ENCODE measurements around the gene CTSL.

The CTSL gene

DNA sequence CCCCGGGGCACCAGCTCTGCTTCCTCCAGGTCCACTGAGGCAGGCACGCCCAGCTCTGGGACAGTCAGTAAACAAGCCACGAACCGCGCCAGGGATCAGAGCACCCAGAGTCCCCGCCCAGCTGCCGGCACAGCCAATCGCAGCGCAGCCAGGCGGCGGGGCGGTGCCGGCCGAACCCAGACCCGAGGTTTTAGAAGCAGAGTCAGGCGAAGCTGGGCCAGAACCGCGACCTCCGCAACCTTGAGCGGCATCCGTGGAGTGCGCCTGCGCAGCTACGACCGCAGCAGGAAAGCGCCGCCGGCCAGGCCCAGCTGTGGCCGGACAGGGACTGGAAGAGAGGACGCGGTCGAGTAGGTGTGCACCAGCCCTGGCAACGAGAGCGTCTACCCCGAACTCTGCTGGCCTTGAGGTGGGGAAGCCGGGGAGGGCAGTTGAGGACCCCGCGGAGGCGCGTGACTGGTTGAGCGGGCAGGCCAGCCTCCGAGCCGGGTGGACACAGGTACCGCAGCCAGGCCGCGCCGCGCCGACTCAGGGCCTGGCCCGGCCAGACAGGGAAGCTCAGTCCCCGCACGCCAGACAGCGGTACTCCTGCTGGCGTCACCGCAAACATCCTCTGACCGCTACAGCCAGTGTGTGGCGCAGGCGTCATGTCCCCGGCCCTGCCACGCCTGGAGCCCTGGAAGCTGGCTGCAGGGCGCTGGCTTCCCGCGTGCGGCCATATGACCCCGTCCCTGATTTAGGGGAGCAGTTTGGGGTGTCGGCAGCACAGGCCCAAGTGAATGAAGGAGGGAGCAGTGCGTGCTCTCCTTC, at the start of gene CTSL:
TSS of gene CTSL (plus strand) at position 220 of the 810 bp plus-strand sequence. CDS start 1,485 bp downstream, outside the sequence.
- DNase-seq (ENCODE audit: low read depth, low spot score), result peak; percentile 77

DNA sequence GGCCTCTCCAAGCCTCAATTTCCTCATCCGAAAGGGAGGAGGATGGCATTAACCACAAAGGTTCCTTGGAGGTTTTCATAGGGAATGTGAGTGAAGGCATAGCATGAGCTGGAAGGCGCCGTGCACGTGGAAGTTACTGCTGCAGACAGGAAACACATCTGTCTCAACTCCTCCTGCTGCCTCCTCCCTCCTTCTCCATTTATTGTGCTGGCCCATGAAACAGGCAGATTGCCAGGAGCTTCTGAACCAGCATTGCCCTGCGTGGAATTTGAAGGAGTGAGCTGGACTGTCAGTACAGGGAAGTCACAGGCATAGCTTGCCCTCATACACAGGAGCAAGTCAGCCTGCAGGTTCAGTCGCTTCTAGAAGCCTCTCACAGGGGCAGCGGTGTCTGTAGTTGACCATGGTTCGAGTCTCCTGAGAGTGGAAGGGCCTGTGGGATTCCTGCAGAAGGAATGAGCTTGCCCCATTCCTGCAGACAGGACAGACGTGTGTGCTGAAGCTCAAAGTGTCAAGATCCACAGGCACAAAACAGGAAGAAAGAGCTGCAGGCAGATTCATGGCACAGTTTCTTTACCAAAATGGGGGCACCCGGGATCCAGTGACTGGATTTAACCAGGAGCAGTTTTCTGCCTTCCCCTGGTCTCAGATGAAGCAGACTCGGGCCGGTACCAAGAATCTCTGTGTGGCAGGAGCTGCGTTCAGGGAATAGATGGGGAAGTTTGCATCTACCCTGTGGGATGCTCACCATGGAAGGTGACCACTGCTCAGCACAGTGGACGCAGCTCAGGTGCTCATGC, 48.7 kb upstream of the CTSL start:
- no peak for DNase-seq (ENCODE audit: low read depth, low spot score)

DNA sequence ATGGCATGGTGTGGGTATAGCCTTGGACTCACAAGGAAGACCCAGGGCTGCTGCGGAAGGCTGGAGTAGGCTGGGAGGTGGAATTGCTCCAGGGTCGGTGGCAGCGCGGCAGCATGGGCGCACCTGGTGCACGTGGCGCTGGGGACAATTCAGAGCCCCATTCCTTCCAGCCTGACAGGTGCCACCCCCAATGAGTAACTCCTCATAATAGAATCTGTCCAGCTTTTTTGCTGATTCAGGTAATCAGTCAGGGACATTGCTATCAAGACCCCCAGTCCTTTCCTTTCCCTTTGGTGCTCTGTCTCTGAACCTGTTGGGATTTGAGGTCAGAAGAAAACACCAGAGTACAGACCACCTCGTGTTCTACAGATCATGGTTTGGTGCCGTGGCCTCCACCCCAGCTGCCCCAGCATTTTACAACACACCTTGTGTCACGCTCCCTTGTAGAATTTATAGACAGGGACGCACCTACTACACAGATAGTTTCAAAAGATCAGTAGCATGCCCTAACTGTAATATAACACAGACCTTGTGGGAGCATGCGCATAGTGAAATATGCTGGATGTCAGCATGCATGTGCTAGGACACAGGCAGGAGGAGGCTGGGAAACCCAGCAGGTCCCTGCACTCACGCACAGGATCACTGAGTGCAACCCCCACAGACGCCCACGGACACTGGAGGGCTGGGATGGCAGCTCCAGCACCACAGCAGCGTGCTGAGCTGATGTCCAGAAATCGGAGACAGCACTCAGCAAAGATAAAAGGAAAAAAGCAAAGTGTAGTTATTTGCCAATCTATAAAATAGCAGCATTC, 47.9 kb upstream of the CTSL start:
- no peak for DNase-seq (ENCODE audit: low read depth, low spot score)

DNA sequence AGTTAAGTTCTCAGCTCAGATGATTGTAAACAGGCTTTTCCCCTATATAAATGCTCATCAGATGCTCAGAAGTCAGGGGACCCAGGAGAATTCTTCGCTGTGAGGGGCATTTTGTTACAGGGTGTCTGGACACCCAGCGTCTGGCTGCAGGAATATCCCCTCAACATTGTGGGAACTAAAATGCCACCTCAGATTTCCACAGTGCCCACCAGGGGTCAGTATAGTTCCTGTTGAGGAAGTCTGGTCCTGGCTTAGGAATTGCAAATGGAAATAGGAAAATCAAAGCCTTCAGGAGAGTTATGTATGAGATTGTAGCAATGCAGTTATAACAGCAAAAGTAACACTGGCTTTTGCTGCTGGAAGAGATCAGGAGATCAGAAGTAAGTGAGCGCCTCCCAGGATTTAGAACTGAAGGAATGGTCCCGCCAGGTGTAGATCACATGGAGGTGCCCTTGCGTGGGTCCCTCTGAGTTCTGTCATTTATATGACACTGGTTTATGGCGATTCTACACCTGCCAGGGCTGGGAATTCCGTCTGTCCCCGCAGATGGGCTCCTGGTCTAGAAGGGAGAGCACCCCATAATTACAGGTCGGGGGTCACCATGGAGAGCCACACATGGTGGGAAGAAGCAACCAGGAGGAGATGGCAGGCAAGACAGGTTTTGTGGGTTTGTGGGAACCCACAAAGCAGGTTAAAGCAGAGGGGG, 47.1 kb upstream of the CTSL start:
- peak; percentile 23 for DNase-seq (ENCODE audit: low read depth, low spot score)

DNA sequence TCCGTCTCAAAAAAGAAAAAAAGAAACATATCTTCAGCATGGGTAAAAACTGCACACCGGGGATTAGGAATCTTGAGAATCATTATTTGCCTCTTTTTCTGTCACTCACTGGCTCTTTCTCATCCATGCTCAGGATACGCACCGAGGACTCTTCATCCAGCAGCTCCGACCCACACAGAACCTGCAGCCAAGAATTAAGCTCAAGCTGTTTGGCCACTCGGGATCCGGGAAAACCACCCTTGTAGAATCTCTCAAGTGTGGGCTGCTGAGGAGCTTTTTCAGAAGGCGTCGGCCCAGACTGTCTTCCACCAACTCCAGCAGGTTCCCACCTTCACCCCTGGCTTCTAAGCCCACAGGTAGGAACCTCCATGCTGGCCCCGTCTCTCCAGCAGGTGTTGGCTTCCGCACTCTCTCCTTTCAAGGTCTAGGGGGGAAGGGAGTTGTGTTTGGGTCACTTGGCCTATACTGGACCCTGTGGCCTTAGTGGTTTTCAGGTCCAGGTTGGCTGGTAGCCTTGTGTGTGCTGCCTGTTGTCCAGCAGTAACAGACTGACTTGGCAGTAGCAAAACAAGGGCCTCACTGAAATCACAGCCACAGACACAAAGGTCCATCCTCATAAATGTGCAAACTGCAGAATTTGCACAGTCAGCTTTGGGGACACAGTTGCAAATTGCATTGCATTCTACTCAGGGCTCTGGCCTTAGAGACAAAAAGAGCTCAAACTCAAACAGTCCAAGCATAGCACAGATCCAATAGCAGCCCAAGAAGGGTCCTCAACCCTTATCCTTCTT, 44.5 kb upstream of the CTSL start:
- no peak for DNase-seq (ENCODE audit: low read depth, low spot score)

DNA sequence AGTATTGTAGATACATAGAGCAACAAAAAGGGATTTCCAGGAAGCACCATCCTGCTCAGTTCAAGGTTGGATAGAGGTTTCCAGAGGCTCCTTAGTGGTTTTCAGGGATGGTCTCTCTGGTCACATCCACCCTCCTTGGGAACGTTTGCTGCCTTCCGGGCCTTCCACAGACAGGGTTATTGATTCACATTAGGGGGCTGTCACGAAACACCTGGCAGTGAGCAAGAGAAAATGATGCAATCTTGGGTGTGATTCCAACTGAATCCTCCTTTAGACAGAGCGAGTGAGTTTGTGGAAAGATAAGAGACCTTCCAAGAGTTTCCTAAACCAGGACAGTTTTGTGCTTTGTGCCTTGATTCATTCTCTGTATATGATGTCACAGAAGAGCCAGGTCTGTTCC, 43.8 kb upstream of the CTSL start:
- no peak for DNase-seq (ENCODE audit: low read depth, low spot score)

DNA sequence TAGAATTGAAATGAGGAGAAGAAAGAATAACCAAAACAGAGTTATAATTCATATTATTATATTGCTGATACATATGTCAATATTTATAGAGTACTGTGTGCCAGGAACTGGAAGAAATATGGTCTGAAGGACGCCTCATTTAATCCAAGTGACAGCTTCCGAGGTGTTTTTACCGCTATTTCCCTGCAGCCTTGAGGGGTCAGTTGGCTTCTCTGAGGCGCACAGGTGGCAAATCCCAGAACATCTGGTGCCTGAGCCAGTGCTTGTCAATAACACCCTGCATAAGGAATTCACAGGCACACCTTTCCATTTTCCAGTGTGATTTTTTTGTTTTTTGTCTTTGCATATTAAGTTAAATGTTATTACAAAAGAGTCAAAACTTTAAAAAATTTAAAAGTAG, 43.3 kb upstream of the CTSL start:
- DNase-seq (ENCODE audit: low read depth, low spot score), result no peak

DNA sequence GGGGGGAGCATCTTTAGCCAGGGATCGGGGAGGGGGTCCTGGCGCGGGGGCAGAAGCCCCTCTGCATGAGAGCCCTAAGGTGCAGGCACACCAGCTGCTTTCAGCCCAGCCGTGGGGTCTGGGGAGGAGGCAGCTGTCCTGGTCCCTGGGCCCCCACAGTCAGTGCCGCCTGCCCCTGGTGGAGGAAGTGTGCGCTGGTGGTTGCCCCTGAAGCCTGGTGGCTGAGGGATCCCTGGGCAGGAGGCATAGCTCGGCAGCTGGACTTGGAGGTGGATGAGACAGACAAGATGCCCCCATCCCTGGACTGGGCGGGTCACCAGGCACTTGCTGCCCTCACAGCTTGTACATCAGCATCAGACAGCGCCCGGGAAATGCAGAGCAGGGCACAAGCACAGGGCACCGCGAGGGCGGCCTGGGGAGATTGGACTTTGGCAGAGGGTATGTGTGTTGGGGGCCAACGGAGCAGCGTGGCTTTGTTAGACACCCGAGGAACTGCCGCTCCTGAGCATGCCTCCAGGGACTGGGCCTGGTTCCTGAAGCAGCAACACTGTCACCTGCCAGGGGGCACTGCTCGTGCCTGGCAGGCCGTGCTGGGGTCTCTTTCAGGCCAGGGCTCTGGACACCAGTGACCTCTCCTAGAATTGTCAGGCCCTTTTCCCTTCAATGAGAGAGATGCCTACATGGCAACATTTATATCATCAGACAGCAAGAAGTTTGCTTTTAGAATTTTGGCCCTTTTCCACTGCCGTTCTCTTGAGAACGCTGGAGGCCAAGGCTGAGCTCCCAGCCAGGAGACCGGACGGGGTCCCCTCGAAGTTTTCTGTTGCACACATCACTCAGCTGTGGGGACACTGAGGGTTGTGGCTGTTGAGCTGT, 41.9 kb upstream of the CTSL start:
- DNase-seq (ENCODE audit: low read depth, low spot score), result no peak

DNA sequence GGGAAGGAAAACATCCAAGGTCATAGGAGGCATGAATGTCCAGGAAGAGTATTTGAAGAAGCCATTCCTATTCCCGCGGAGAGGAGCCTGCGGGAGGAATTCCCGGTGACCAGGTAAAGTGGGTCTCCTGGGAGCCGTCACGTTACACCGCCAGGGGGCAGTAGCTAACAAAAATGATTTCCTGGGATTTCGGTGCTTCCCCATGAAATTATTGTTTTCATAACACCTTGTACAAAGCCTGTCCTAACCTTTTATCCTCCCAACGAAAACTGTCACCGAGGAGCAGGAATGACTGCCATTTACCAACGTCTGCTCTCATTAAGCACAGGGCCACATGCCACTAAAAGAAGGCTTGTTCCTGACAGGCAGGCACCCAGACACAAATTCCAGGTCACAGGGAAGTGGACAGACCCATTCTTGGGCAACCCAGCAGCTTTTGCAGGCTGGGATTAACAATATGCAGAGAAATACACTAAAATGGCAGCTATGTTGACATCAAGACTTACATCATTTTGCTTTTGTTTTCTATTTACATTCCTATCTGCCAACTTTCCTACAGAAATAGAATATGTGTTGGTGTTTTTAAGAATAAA, 41.2 kb upstream of the CTSL start:
- DNase-seq (ENCODE audit: low read depth, low spot score), result no peak

DNA sequence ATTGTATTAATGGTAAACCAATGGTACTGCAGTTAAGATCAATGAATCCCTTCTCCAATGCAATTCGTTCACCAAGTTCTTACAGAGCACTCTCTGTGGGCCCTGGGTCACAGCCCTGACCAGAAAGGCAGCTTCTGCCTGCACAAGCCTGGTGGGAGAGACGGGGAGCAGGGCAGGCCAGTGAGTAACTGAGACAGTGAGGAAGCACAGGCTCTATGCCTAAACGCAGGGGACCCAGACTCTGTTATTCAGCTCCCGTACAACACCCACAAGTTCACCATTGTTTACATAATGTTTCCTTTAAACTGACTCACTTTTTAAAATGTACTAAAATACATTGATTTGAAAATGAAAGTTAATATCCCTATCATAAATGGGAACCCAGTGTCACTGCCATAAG, 40.5 kb upstream of the CTSL start:
- DNase-seq (ENCODE audit: low read depth, low spot score), result no peak

DNA sequence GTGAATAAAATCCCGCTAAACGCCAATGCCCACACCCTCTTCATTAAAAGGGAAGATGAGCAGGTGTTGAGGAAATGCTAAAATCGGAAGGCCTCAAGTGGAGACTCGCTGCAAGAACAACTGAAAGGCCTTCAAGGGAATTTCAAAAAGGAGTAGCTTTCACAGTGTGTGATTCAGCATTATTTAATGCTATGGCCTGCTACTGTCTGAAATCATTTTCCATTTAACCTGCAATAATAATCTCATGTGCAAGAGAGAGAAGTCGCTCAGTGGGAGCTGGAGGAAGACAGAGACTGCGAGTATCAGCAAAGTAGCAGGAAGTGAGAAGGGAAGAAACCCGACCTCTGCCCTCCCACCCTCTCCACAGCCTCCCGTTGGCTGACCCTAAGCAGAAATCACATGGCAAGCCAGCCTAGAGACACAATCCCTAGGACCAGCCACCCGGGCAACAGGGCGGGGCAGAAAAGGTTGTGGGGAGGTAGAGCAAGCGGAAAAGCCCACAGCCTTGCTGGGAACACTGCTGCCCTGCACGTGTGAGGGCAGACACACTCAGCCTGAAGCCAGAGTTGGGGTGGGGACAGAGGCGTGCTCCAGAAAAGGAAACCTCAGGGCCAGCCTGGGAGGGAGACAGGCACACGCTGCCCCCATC, 39.9 kb upstream of the CTSL start:
- DNase-seq (ENCODE audit: low read depth, low spot score), result no peak

DNA sequence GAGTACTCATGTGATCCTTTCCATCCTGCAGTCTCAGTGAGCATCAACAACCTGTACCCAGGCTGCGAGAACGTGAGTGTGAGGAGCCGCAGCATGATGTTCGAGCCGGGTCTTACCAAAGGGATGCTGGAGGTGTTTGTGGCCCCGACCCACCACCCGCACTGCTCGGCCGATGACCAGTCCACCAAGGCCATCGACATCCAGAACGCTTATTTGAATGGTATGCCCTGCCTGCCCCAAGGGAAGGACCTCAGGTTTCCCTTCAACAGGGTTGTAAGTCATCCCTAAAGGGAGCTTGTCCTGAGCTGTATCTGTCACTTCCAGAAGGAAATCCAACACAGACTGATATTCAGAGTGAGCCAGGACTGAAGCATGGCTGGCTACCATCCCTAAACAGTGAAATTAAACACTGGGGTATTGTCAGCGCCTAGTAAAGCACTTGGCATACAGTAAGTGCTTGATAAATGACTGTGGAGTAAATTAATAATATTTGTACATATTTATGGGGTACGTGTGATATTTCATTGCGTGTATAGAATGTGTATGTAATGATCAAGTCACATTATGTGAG, 39.3 kb upstream of the CTSL start:
- no peak for DNase-seq (ENCODE audit: low read depth, low spot score)

DNA sequence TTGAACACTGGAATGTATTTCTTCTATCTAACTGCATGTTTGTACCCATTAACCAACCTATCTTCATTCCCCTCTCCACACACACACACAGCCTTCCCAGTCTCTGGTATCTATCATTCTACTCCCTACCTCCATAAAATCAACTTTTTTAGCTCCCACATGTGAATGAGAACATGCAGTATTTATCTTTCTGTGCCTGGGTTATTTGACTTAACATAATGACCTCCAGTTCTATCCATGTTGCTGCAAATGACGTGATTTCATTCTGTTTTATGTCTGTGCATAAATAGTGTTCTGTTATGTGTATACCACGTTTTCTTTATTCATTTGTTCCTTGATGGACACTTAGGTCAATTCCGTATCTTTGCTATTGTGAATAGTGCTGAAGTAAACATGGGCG, 38.7 kb upstream of the CTSL start:
- no peak for DNase-seq (ENCODE audit: low read depth, low spot score)

DNA sequence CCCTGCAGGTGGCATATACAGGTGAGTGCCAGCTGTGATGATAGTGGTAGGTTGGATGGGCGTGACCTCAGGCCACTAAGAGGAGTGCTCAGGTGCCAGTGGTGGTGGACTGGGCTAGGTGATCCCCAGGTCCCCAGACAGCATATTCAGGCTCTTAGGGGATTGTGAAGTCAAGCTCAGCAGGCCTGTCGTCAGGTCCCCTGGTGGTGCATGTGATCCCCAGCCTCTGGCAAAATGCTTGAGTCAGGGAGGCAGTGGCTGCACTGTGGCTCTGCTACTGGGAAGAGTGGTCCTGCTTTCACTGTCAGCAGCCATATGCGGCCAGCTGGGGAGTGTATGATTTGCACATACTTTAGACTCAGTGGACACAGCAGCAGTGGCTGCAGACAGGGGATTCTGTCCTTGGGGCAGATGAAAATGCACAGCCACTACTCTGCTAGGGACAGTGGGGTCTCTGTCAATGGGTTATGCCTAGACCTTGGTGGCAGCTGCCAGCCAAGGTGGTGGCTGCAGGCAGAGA, 31.6 kb upstream of the CTSL start:
- no peak for DNase-seq (ENCODE audit: low read depth, low spot score)

DNA sequence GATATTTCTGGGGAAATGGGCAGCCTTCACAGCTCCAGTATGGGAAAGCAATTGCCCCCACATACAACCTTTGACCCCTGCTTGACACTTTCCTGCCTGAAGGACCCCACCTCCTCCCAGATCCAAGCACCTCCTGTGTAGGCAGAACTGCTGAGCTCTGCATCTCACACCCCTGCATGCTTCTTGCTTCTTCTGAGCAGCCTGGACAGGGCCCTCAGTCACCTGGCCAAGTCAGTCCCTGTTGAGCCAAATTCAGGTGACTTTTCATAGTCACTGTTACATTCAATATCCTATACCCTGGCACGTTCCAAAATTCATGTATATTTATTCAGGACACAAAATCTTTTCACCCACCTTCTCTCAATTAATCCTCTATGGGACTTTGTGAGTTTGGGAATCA, 30.4 kb upstream of the CTSL start:
- DNase-seq (ENCODE audit: low read depth, low spot score), result no peak

DNA sequence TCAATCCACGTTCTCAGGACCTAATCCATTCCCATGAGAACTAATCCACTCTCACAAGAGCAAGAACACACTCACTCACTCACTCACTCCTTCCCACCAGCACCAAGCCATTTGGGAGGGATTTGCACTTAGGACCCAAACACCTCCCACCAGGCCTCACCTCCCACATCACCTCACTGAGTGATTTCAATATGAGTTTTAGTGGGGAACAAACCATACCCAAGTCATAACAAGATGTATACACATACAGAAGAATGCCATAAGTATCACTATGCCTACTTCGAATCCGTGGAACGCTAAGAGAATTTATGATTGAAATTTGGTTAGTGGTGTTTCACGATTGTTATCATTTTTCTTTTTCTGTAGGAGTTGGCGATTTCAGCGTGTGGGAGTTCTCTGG, 29.3 kb upstream of the CTSL start:
- DNase-seq (ENCODE audit: low read depth, low spot score), result no peak

DNA sequence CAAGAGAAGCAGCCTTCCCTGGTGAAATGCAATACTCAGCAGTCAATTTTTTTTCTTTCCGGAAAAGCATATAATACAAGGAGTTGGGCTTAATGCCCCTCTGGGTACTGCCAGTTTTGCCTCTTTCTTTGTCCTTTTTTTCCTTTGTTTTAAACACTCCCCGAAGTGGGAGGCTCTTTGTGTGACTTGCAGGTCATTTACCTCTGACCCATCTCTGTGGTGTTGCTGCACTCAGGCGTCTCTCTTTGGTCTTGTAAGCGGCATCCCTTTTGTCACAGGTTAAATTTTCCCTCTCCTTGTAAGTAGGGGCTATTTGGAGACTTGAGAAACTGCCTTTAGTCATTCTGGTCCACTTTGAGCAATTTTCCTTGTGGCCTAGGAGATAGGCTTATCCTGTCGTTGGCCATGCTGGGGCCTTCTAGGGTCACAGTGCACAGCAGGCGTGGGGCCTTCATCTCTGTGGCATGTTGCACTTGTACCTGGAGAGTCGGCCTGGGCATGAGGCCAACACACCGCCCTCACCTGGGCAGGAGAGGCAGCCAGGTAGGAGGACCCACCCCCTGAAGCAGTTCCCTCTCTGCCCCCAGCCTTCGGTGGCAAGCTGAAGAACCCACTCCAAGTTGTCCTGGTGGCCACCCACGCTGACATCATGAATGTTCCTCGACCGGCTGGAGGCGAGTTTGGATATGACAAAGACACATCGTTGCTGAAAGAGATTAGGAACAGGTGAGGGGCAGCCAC, 27.7 kb upstream of the CTSL start:
- DNase-seq (ENCODE audit: low read depth, low spot score), result no peak

DNA sequence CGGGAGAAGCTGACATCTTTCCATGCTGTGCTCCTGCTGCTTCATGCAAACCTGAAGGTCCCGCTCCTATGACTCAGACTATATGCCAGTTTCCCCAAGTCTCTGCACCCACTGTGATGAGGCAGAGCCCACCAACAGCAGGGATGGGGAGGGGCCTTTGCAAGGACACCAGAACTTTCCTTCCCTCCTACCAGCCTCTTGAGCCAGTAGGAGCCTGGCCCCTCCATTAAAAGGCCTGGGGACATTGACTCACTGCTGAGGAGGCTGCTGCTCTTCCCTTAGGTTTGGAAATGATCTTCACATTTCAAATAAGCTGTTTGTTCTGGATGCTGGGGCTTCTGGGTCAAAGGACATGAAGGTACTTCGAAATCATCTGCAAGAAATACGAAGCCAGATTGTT, 26.1 kb upstream of the CTSL start:
- DNase-seq (ENCODE audit: low read depth, low spot score), result no peak
